HG02840 (cell line): Measurements from ENCODE around the gene ITGAE.

Source experiments
- ATAC-seq: cut with Tn5 transposase; IDR thresholded peaks from one replicate; pipeline ENCODE4 v1.9.1; 2021; ENCODE audit warnings: mild to moderate bottlenecking, moderate library complexity, moderate number of reproducible peaks; ENCODE audit not compliant: unreplicated experiment, low FRiP score

Gene ITGAE

GRCh38 chr17:3817851-3818605, 17.0 kb upstream of the ITGAE start:
- no peak for ATAC-seq

- ATAC-seq: no peak
Measured at GRCh38 chr17:3815925-3816324, 14.9 kb upstream of the ITGAE start.

GRCh38 chr17:3815122-3815521, 14.1 kb upstream of the ITGAE start:
- ATAC-seq: no peak

- ATAC-seq: no peak
Measured at GRCh38 chr17:3814361-3814760, 13.4 kb upstream of the ITGAE start.

GRCh38 chr17:3813171-3813570, 12.2 kb upstream of the ITGAE start:
- ATAC-seq: no peak

- no peak for ATAC-seq
Measured at GRCh38 chr17:3812771-3813170, 11.8 kb upstream of the ITGAE start.

GRCh38 chr17:3812284-3812683, 11.3 kb upstream of the ITGAE start:
- ATAC-seq: no peak

- ATAC-seq: no peak
Measured at GRCh38 chr17:3810019-3810418, 9.0 kb upstream of the ITGAE start.

- ATAC-seq: no peak
Measured at GRCh38 chr17:3809135-3809534, 8.1 kb upstream of the ITGAE start.

- ATAC-seq: no peak
Measured at GRCh38 chr17:3808701-3809100, 7.7 kb upstream of the ITGAE start.

GRCh38 chr17:3805581-3805980, 4.6 kb upstream of the ITGAE start:
- no peak for ATAC-seq

- no peak for ATAC-seq
Measured at GRCh38 chr17:3804503-3804931, 3.5 kb upstream of the ITGAE start.

- no peak for ATAC-seq
Measured at GRCh38 chr17:3803308-3803640, 2.3 kb upstream of the ITGAE start.

GRCh38 chr17:3802461-3803307, 1.7 kb upstream of the ITGAE start:
- ATAC-seq: no peak

GRCh38 chr17:3801792-3802191, 804 bp upstream of the ITGAE start:
- ATAC-seq: no peak

- no peak for ATAC-seq
Measured at GRCh38 chr17:3801347-3801746, 359 bp upstream of the ITGAE start.

- ATAC-seq: no peak
Measured at GRCh38 chr17:3799181-3799945, 1.6 kb downstream of the ITGAE start.

GRCh38 chr17:3798273-3799180, 2.5 kb downstream of the ITGAE start:
- ATAC-seq: no peak

GRCh38 chr17:3796822-3797170, 4.2 kb downstream of the ITGAE start:
- ATAC-seq: no peak

GRCh38 chr17:3796110-3796821, 4.7 kb downstream of the ITGAE start:
- no peak for ATAC-seq
